Measurements from ENCODE around the gene NDST4. TPM values are rescaled to one million over a fixed set of nuclear protein-coding genes. Genes with fewer than 3 reads are reported as not detected.

Gene NDST4
- total RNA-seq, 1 experiment from 2014 or later = 0.13 TPM

- Histone ChIP-seq H3K27me3 (ENCODE audit: control insufficient read depth, insufficient read depth, low read length) (no peaks in the 10 kb centered on the region), H3K36me3 (ENCODE audit: control insufficient read depth, insufficient read depth, low read length) (no peaks in the 10 kb centered on the region; the same call in 1 of the 2 replicates), H3K4me1 (ENCODE audit: control insufficient read depth, insufficient read depth, low read length) (no peaks in the 10 kb centered on the region), H3K27ac (ENCODE audit: low read length) (no peak overlapping the region), H3K9me3 (ENCODE audit: control insufficient read depth, insufficient read depth, low read depth, low read length) (no peaks in the 10 kb centered on the region), H3K4me3 (ENCODE audit: low read depth in 2 of 2, low read length in 2 of 2) (no peak overlapping the region)
- TF ChIP-seq SIN3A (IDR thresholded peaks at IDR 0.05; ENCODE audit: borderline replicate concordance, insufficient read depth, low read depth, low read length) (no peak), TCF7L2 (IDR thresholded peaks at IDR 0.05; ENCODE audit: low read depth, low read length) (no peak), CTCF (IDR thresholded peaks at IDR 0.05) (no peak), REST (IDR thresholded peaks at IDR 0.05; ENCODE audit: insufficient read depth in 1 of 2, low read depth in 2 of 2, low read length in 1 of 2) (no peak), POLR2AphosphoS5 (IDR thresholded peaks at IDR 0.05; ENCODE audit: low read depth, low read length) (no peak)
- no peak for ATAC-seq
- intact Hi-C loops (cut with micrococcal nuclease; ENCODE audit: unreplicated experiment) = no loop called here
- CTCF ChIA-PET = no interaction called here
- POLR2A ChIA-PET = no interaction called here
- no TSS peak for BruUV-seq (replicated peaks)
- in situ Hi-C loops (cut with HindIII; ENCODE audit: low pct_unique_long_range_greater_than_20kb, low sequenced_read_pairs) = no loop called here
- no peak for DNase-seq (ENCODE audit: low read depth, low spot score)
Measured at GRCh38 chr4:115119804-115120352, 6.5 kb upstream of the NDST4 start.

GRCh38 chr4:115117651-115118050 lies 4.2 kb upstream of the NDST4 start:
- DNase-seq (ENCODE audit: low read depth, low spot score) = no peak
- ChIA-PET POLR2A (no interaction called here), CTCF (no interaction called here)
- H3K27ac ChIP-seq (ENCODE audit: low read length) = no peak overlapping the region
- no TSS peak for BruUV-seq (replicated peaks)
- no peaks in the 10 kb centered on the region for H3K4me1 ChIP-seq (ENCODE audit: control insufficient read depth, insufficient read depth, low read length)
- TF ChIP-seq SIN3A (IDR thresholded peaks at IDR 0.05; ENCODE audit: borderline replicate concordance, insufficient read depth, low read depth, low read length) (no peak), CTCF (IDR thresholded peaks at IDR 0.05) (no peak), POLR2AphosphoS5 (IDR thresholded peaks at IDR 0.05; ENCODE audit: low read depth, low read length) (no peak)
- no peaks in the 10 kb centered on the region; the same call in 1 of the 2 replicates for H3K27me3 ChIP-seq (ENCODE audit: control insufficient read depth, insufficient read depth, low read length)
- no peaks in the 10 kb centered on the region for H3K9me3 ChIP-seq (ENCODE audit: control insufficient read depth, insufficient read depth, low read depth, low read length)
- no peaks in the 10 kb centered on the region; the same call in 1 of the 2 replicates for H3K36me3 ChIP-seq (ENCODE audit: control insufficient read depth, insufficient read depth, low read length)
- ATAC-seq = no peak
- in situ Hi-C loops (cut with HindIII; ENCODE audit: low pct_unique_long_range_greater_than_20kb, low sequenced_read_pairs) = no loop called here
- intact Hi-C loops (cut with micrococcal nuclease; ENCODE audit: unreplicated experiment) = no loop called here
- H3K4me3 ChIP-seq (ENCODE audit: low read depth in 2 of 2, low read length in 2 of 2) = no peak overlapping the region
